SK-N-SH (cell line): Measurements from ENCODE around the gene INO80C. TPM values are rescaled to one million over a fixed set of nuclear protein-coding genes. Genes with fewer than 3 reads are reported as not detected.

Experiments used
- CTCF ChIA-PET: fragments of 300-600, 350-600 bp; formaldehyde crosslinking; extraction: SDS; loops from one replicate; lab custom pipeline; 2021; lab: Yijun Ruan, JAX
- POLR2A ChIA-PET: fragments of 350-600 bp; sonication (Branson Sonifier 250); formaldehyde crosslinking; extraction: SDS; loops from one replicate; lab custom pipeline; 2020; ENCODE audit warnings: antibody characterized with exemption, inconsistent platforms; lab: Yijun Ruan, JAX
- DNase-seq: peaks from one replicate; pipeline ENCODE4 v3.0.0; 2012
- H2AFZ ChIP-seq: fragments of 200-600 bp; sonication (generic); 2 replicates; pipeline ENCODE4 v1.8.1; 2016; ENCODE audit warnings: antibody characterized with exemption, mild to moderate bottlenecking, low read depth
- H3F3A ChIP-seq: fragments of 200-600 bp; sonication (generic); replicated peaks from 2 replicates; pipeline ENCODE3; 2016; ENCODE audit warnings: antibody characterized with exemption, mild to moderate bottlenecking; ENCODE audit not compliant: insufficient read depth
- H3K27ac ChIP-seq, 2 experiments: fragments of 200-500 bp in 1 of 2; fragments of 200-600 bp in 1 of 2; sonication (Bioruptor generic) in 1 of 2; sonication (generic), shearing (Covaris generic) in 1 of 2; 2 replicates each; pipeline versions ENCODE4 v1.5.1 to v1.6.1; 2014 to 2016; ENCODE audit warnings: low read depth in 2 of 2, inconsistent platforms in 1 of 2, low read length in 1 of 2, mild to moderate bottlenecking in 1 of 2, mixed read lengths in 1 of 2
- H3K27me3 ChIP-seq: fragments of 200-600 bp; sonication (generic), shearing (Covaris generic); 2 replicates; pipeline ENCODE4 v1.6.1; 2016; ENCODE audit warnings: mixed run types; ENCODE audit not compliant: insufficient read depth
- H3K36me3 ChIP-seq, 2 experiments: fragments of 200-500 bp in 1 of 2; fragments of 200-600 bp in 1 of 2; sonication (Bioruptor generic) in 1 of 2; sonication (generic) in 1 of 2; replicated peaks in 1 of 2; 2 replicates each; pipeline versions ENCODE3 to v1.5.1; 2014 to 2016; ENCODE audit warnings: low read length in 1 of 2, mild to moderate bottlenecking in 1 of 2; ENCODE audit not compliant: insufficient read depth in 2 of 2, control insufficient read depth in 1 of 2
- H3K4me1 ChIP-seq, 2 experiments: fragments of 200-500 bp in 1 of 2; fragments of 200-600 bp in 1 of 2; sonication (Bioruptor generic) in 1 of 2; sonication (generic), shearing (Covaris generic) in 1 of 2; 2 replicates each; pipeline versions ENCODE4 v1.5.1 to v1.6.1; 2014 to 2016; ENCODE audit warnings: low read depth in 1 of 2, low read length in 1 of 2, mixed run types in 1 of 2; ENCODE audit not compliant: insufficient read depth in 2 of 2, control insufficient read depth in 1 of 2
- H3K4me2 ChIP-seq: fragments of 200-600 bp; sonication (generic), shearing (Covaris generic); 2 replicates; pipeline ENCODE4 v1.6.1; 2017; ENCODE audit warnings: mixed run types
- H3K4me3 ChIP-seq, 2 experiments: fragments of 200-500 bp in 1 of 2; fragments of 200-600 bp in 1 of 2; sonication (Bioruptor generic) in 1 of 2; sonication (generic), shearing (Covaris generic) in 1 of 2; 2 replicates each; pipeline versions ENCODE4 v1.5.1 to v1.8.1; 2014 to 2016; ENCODE audit warnings: low read depth in 2 of 2, inconsistent platforms in 1 of 2, low read length in 1 of 2, mild to moderate bottlenecking in 1 of 2, mixed read lengths in 1 of 2, moderate library complexity in 1 of 2
- H3K79me2 ChIP-seq: fragments of 200-600 bp; sonication (generic); 2 replicates; pipeline ENCODE4 v1.8.1; 2017; ENCODE audit warnings: mild to moderate bottlenecking; ENCODE audit not compliant: insufficient read depth
- H3K9ac ChIP-seq: fragments of 200-600 bp; sonication (generic); 2 replicates; pipeline ENCODE4 v1.6.1; 2017; ENCODE audit warnings: mixed run types
- H3K9me2 ChIP-seq: fragments of 200-600 bp; sonication (generic); 2 replicates; pipeline ENCODE4 v1.6.1; 2017; ENCODE audit warnings: mixed run types
- H3K9me3 ChIP-seq: fragments of 200-600 bp; sonication (generic); 2 replicates; pipeline ENCODE4 v1.6.1; 2017; ENCODE audit warnings: mixed run types, mild to moderate bottlenecking, moderate library complexity
- H4K20me1 ChIP-seq: fragments of 200-600 bp; sonication (generic); 2 replicates; pipeline ENCODE4 v1.6.1; 2017; ENCODE audit warnings: mild to moderate bottlenecking, mixed run types; ENCODE audit not compliant: insufficient read depth
- CHD2 ChIP-seq: fragments of 150-350 bp; IDR thresholded peaks from 2 replicates; pipeline ENCODE4 v1.6.1; 2018; ENCODE audit warnings: low read length; ENCODE audit not compliant: partially characterized antibody
- CTCF ChIP-seq: fragments of 200-600 bp; sonication (generic); IDR thresholded peaks from 2 replicates; pipeline ENCODE4 v1.6.1; 2017; ENCODE audit warnings: antibody characterized with exemption, mild to moderate bottlenecking, moderate library complexity
- ELF1 ChIP-seq: IDR thresholded peaks from 2 replicates; pipeline ENCODE4 v1.4.0; 2012
- EP300 ChIP-seq, 2 experiments: IDR thresholded peaks; 2 replicates each; pipeline versions ENCODE4 v1.4.0 to v1.6.1; 2012; ENCODE audit warnings: borderline replicate concordance in 1 of 2, low read depth in 1 of 2, low read length in 1 of 2
- EZH2phosphoT487 ChIP-seq: fragments of 200-600 bp; sonication (generic); IDR thresholded peaks from 2 replicates; pipeline ENCODE4 v1.6.1; 2017; ENCODE audit warnings: low read depth, mixed run types, mild to moderate bottlenecking, antibody characterized with exemption, moderate library complexity, borderline replicate concordance
- FOXJ3 ChIP-seq: sonication (generic); formaldehyde crosslinking; IDR thresholded peaks from 2 replicates; pipeline ENCODE4 v1.5.1; 2020; ENCODE audit warnings: mild to moderate bottlenecking, missing genetic modification reagents
- GATA2 ChIP-seq: sonication (generic); formaldehyde crosslinking; IDR thresholded peaks from 2 replicates; pipeline ENCODE4 v1.5.0; 2020; ENCODE audit warnings: mild to moderate bottlenecking, missing genetic modification reagents
- IRF3 ChIP-seq: fragments of 150-350 bp; IDR thresholded peaks from 2 replicates; pipeline ENCODE4 v1.6.1; 2016; ENCODE audit warnings: mild to moderate bottlenecking, low read depth, low read length
- NFIC ChIP-seq: IDR thresholded peaks from 2 replicates; pipeline ENCODE4 v1.4.0; 2012; ENCODE audit warnings: borderline replicate concordance
- NRF1 ChIP-seq: IDR thresholded peaks from 2 replicates; pipeline ENCODE4 v1.6.1; 2012; ENCODE audit warnings: low read depth, mild to moderate bottlenecking, low read length
- PBX3 ChIP-seq: IDR thresholded peaks from 2 replicates; pipeline ENCODE4; 2012
- RCOR1 ChIP-seq: fragments of 150-350 bp; IDR thresholded peaks from 2 replicates; pipeline ENCODE4 v1.6.1; 2017; ENCODE audit warnings: antibody characterized with exemption, low read length
- RXRA ChIP-seq: IDR thresholded peaks from 2 replicates; pipeline ENCODE4 v1.4.0; 2012; ENCODE audit warnings: low read depth, mild to moderate bottlenecking, borderline replicate concordance
- SIN3A ChIP-seq: IDR thresholded peaks from 2 replicates; pipeline ENCODE4 v1.6.1; 2012; ENCODE audit warnings: low read depth, mild to moderate bottlenecking, low read length, moderate library complexity, borderline replicate concordance
- SMC3 ChIP-seq: IDR thresholded peaks from 2 replicates; pipeline ENCODE4 v1.6.1; 2012; ENCODE audit warnings: low read depth, low read length, improper control_type of control experiment
- USF1 ChIP-seq: IDR thresholded peaks from 2 replicates; pipeline ENCODE4 v1.4.0; 2012; ENCODE audit warnings: low read depth, borderline replicate concordance
- YY1 ChIP-seq: IDR thresholded peaks from 2 replicates; pipeline ENCODE4 v1.4.0; 2012; ENCODE audit warnings: low read depth, mild to moderate bottlenecking
- WGBS: methylation state at CpG from one replicate; pipeline ENCODE4 v1.1.6; 2017; ENCODE audit warnings: low lambda C conversion rate; 5-methylcytosine and 5-hydroxymethylcytosine counted together
- polyA plus RNA-seq, 3 experiments: library from polyadenylated mRNA; depleted of rRNA; stranded (reverse); fragments of >200 nt; gene quantifications; 2 replicates each; pipeline ENCODE4 v1.2.3, GENCODE V29; 2012

The INO80C gene
- polyA plus RNA-seq, 1 of the 3 experiments (the other 2 are of a cell fraction) = 17.0 TPM

- Histone ChIP-seq H3K4me3 (no peak overlapping the region), H3K9ac (no peak overlapping the region), H3K79me2 (no peaks in the 10 kb centered on the region), H3K27me3 (no peaks in the 10 kb centered on the region), H3F3A (no peaks in the 10 kb centered on the region), H2AFZ (no peak overlapping the region), H4K20me1 (no peaks in the 10 kb centered on the region), H3K9me3 (no peaks in the 10 kb centered on the region), H3K36me3 (no peaks in the 10 kb centered on the region), H3K4me1 (peaks cover 0 to 2% of the 10 kb centered on the region in 2 experiments; a peak in 2 of 4 replicates), H3K9me2 (no peaks in the 10 kb centered on the region), H3K27ac (no peak overlapping the region), H3K4me2 (no peak overlapping the region)
- ChIA-PET CTCF (no interaction called here), POLR2A (no interaction called here)
- no peak for DNase-seq
- 77% methylated on average over 2 of the region's 3 CpGs for WGBS
- TF ChIP-seq CTCF = no peak
- no peak for TF ChIP-seq ELF1
- no peak for TF ChIP-seq GATA2
- no peak for TF ChIP-seq SMC3
- TF ChIP-seq SIN3A = no peak
- TF ChIP-seq CHD2 = no peak
- TF ChIP-seq PBX3 = no peak
- TF ChIP-seq EP300 (IDR thresholded peaks at IDR 0.05; ENCODE audit: borderline replicate concordance in 1 of 2, low read depth in 1 of 2, low read length in 1 of 2) = no peak
- TF ChIP-seq IRF3 = no peak
- no peak for TF ChIP-seq RCOR1
- no peak for TF ChIP-seq NRF1
- no peak for TF ChIP-seq USF1
- no peak for TF ChIP-seq NFIC
- no peak for TF ChIP-seq YY1
- no peak for TF ChIP-seq EZH2phosphoT487
- TF ChIP-seq FOXJ3 (CRISPR knock-in tag) = no peak
- no peak for TF ChIP-seq RXRA
Observed at GRCh38 chr18:35443434-35443833, 54.3 kb downstream of the INO80C start.
